Fibroblast of the aortic adventitia (primary cell): ENCODE results near the gene TYK2. TPM values are rescaled to one million over a fixed set of nuclear protein-coding genes. Genes with fewer than 3 reads are reported as not detected.
A peak's percentile ranks its signal among the peaks of the same experiment; 100 is the strongest.

Experiments
- DNase-seq: peaks from one replicate; pipeline ENCODE4 v3.0.0-alpha.2; 2010; ENCODE audit warnings: low read depth
- H3K4me3 ChIP-seq: 2 replicates; pipeline ENCODE4 v1.5.1; 2011; ENCODE audit warnings: low read depth, mild to moderate bottlenecking, control low read depth, low read length, moderate library complexity
- total RNA-seq: library from RNA; depleted of rRNA; stranded (reverse); fragments of >200 nt; gene quantifications from 2 replicates; pipeline ENCODE4 v1.2.3, GENCODE V29; 2012; ENCODE audit warnings: low replicate concordance
- TF ChIP-seq, protein P1 (sequence below): IDR thresholded peaks from 2 replicates; pipeline ENCODE4 v1.5.1; 2011; ENCODE audit warnings: mild to moderate bottlenecking, low read length, control low read depth, inconsistent platforms; ENCODE audit not compliant: insufficient read depth

The TYK2 gene
- total RNA-seq, 1 donor: 51.5 TPM

DNA sequence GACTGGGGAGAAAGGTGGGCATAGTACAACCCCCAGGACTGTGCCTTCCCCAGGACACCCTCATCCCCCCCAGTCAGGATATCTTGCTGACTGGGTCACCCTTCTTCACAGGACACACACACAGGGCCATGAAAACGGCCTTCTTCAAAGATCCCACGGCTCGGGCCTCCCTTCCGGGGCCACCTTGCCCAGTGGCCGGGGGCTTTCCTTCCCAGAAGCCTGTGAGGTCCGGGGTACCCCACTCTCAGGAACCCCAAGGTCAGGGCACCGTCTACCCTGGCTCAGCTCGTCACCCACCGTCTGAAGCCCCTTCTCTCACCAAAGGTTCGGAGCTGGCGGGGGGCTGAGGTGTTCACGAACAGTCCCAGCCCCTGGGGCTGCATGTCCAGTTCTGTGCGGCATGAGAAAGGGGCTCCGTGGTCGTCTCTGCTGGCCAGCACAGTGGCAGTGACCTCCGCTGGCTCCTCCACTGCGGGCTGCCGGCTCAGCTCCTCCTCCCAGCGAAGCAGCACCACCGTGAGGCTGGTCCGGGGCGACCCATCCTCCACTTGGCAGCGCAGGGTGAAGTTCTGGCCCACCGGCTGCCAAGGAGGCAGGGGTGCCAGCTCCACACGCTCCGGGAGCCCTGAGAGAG is 44.9 kb downstream of the TYK2 start:
- DNase-seq: no peak
- no peak overlapping the region for H3K4me3 ChIP-seq
- TF ChIP-seq, protein P1, sequence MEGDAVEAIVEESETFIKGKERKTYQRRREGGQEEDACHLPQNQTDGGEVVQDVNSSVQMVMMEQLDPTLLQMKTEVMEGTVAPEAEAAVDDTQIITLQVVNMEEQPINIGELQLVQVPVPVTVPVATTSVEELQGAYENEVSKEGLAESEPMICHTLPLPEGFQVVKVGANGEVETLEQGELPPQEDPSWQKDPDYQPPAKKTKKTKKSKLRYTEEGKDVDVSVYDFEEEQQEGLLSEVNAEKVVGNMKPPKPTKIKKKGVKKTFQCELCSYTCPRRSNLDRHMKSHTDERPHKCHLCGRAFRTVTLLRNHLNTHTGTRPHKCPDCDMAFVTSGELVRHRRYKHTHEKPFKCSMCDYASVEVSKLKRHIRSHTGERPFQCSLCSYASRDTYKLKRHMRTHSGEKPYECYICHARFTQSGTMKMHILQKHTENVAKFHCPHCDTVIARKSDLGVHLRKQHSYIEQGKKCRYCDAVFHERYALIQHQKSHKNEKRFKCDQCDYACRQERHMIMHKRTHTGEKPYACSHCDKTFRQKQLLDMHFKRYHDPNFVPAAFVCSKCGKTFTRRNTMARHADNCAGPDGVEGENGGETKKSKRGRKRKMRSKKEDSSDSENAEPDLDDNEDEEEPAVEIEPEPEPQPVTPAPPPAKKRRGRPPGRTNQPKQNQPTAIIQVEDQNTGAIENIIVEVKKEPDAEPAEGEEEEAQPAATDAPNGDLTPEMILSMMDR: no peak

DNA sequence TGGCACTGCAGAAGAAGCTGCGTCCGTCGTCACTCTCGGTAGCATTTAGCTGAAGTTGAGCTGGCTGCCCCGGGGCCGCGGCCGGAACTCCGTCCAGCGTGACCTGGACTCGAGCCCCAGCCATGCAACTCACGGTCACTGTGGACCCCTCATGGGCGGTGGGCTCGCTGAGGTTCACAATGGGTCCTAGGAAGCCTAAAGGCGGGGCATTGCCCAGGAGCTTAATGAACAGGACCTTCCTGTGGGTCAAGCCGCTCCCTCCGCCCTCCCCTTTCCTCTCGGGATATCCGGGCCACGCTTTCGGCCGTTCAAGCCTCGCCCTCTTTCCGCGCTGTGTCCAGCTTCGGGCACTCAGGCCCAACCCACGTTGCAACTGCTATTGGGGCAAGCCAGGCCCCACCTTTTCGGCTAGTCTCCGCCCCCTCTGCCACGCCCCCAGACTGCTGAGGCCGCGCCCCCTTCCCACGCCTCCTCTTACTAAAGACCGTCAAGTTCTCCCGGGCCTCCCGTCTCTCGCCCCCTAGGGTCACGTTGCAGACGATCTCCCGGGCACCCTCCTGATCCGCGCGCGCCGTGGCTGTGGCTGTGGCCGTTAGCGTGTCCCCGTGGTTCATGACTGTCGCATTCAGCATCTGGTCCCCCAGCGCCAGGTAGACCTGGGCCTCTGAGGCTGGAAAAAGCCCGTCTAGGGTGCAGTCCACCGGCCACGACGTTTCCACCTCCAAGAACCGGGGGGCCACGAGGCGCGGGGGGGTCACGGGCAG is 45.6 kb downstream of the TYK2 start:
- peak overlapping the region; percentile 88 for H3K4me3 ChIP-seq
- TF ChIP-seq, protein P1: peak; percentile 7
- DNase-seq: peak; percentile 93

DNA sequence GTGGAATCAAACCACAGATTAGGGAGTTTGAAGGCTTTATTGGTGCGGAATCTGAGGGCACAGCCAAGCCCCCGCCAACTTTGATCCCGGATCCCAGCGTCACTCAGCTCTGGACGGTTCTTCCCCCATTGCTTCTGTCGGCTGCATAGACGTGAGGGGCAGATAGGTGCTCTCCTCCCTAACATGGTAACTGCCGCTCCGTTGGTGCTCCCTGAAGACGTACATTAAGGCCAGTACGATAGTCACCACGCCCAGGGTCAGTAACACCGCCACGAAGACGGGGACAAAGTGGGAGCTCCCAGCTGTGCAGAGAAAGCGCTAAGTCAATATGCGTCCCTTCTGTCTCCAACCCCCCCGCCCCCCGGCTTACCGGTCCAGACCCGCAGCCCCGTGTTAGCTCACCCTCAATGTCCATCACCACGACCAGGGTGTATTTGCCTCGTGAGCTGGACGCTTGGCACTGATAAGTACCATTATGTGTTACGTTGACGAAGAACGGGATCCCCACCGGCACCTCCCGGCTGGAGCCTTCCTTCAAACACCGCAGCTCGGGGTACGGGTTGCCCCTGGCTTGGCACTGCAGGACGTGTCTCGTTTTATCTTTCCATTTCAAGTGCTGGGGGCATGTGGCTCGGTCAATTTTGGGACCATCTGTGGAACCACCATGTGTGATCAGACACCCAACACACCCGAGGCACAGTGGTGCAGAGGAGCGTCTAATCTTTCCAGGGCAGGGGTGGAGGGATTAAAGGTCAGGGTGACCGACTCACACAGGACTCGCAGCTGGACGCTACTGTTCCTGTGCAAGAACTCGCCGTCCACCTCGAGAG is 46.4 kb downstream of the TYK2 start:
- TF ChIP-seq, protein P1: no peak
- peak overlapping the region; percentile 88 for H3K4me3 ChIP-seq
- peak; percentile 4 for DNase-seq

DNA sequence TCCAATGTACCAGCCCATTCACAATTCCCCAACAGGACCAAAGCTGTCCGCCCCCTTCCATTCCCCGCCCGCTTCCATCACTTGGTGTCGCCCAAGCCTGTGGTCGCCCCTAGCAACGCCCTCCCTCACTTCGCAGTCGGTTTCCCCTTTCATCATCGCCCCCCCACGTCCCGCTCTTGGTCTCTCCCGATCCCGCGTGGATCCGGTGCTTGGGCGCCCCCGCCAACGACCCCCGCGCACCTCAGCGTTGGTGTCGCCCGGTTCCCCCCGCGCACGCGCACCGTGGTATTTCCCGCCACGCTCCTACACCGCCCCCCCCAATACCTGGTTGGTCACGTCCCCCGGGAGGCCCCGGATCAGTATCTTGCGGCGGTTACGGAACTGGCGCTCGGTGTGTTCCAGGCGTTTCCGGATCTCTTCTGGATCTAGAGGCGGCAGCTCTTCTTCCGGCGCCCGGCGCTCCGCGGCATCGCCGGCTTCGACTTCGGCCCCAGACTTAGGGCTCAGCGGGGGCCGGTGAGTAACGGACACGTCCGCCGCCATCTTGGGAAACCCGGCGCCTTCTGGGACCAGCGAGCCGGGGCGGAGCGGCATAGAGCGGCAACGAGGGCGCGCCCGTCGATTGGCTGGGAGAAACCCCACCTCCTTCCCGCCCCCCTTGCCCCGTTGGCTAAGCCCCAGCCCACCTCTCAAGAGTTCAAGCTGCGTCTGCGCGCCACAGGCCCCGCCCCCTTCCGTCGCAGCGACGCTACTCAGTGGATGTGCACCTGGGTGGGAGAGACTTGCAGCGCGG is 47.2 kb downstream of the TYK2 start, which contains the start of gene RAVER1:
RAVER1 (minus strand) TSS at position 565 of the 793 bp plus-strand sequence; CDS start at position 543, 22 bp downstream.
- DNase-seq: peak; percentile 96
- H3K4me3 ChIP-seq: peak within 1 kb of the TSS; percentile 88
- TF ChIP-seq, protein P1: no peak

DNA sequence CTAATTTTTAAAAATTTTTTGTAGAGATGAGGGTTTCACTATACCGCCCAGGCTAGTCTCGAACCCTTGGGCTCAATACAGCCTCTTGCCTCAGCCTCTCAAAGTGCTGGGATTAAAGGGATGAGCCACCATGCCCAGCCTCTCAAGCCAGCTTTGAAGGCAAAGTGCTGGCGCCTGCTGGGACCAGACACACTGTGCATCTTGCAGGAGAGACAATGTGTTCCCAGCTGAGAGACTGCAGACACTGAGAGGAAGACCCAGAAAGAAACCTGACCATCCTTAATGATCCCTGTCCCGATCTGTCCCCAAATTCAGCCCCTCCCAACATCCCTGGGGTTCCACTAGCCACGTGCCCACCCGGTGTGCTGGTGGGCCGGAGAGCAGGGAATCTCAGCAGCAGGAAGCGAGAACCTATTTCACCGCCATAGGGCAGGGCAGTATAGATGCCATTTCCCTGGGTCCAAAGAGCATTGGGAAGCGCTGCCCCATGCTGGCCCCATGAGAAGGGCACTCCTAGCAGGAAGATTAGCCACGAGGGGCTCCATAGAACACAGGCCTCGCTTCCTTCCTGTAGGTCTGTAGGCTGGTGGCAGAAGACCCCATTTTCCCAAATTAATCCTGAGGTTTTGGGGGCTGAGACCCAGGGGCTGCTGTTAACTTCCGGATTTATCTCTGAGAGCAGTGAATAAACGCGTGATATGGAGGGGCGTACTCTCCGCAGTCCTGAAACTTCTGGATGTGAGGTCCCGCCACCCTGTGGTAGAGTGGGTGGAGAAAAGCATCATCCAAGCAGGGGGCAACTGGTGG is 48.0 kb downstream of the TYK2 start:
- TF ChIP-seq, protein P1: no peak
- no peak for DNase-seq
- H3K4me3 ChIP-seq: peak overlapping the region; percentile 87

DNA sequence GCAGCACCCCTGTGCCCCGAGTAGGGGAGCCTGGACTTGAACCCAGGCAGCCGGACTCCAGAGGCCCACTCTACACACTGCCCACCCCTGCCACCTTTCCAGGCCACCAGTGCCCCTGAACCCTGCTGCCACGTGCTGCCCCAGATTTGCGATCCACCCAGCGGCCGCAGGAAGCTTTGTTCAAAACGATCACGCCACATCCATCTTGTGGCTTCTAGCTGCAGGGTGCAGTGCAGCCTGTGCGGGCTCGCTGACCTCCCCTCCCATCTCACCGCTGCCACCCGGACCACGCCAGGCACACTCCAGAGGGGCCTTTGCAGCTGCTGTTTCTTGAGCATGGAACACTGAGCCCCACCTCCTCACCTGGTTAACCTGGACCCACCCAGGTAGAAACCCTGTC is 50.8 kb downstream of the TYK2 start:
- no peak overlapping the region for H3K4me3 ChIP-seq
- DNase-seq: no peak
- TF ChIP-seq, protein P1: no peak
